Adrenal gland (tissue), 12 donors: ENCODE results near the gene TFF3. TPM values are rescaled to one million over a fixed set of nuclear protein-coding genes. Genes with fewer than 3 reads are reported as not detected.

ENCODE experiments used
- DNase-seq, 7 donors: peaks; one replicate each; pipeline ENCODE4 v3.0.0-alpha.2; 2019 to 2020
- H3K27ac ChIP-seq, 5 donors: fragments of 200-600 bp; sonication (generic) in 4 of 5; 1 replicate in 3 of 5; 2 replicates in 2 of 5; pipeline versions ENCODE4 v1.5.1 to v1.8.0; 2016 to 2020; ENCODE audit warnings: mild to moderate bottlenecking in 1 of 5
- H3K27me3 ChIP-seq: fragments of 200-600 bp; 2 replicates; pipeline ENCODE4 v1.8.0; 2021
- H3K36me3 ChIP-seq, 2 donors: fragments of 200-600 bp; replicated peaks in 1 of 2; 1 replicate in 1 of 2; 2 replicates in 1 of 2; pipeline versions ENCODE4 v1.5.1 to v1.8.0; 2018 to 2022
- H3K4me1 ChIP-seq, 2 donors: fragments of 200-600 bp; replicated peaks in 1 of 2; 1 replicate in 1 of 2; 2 replicates in 1 of 2; pipeline versions ENCODE4 v1.5.1 to v1.8.0; 2018 to 2021
- H3K4me3 ChIP-seq, 4 donors: fragments of 200-600 bp; sonication (generic) in 3 of 4; one replicate each; pipeline ENCODE4 v1.5.1; 2016 to 2018
- H3K9me3 ChIP-seq, 3 donors: fragments of 200-600 bp; sonication (generic) in 1 of 3; replicated peaks in 1 of 3; 1 replicate in 2 of 3; 2 replicates in 1 of 3; pipeline versions ENCODE4 v1.5.1 to v1.8.0; 2016 to 2021
- CTCF ChIP-seq, 6 experiments: fragments of 450-650 bp in 4 of 6; fragments of 200-600 bp in 2 of 6; sonication (generic) in 1 of 6; IDR thresholded peaks; 1 replicate in 5 of 6; 2 replicates in 1 of 6; pipeline versions ENCODE4 v1.5.1 to v1.8.0; 2016 to 2021; ENCODE audit warnings: antibody characterized with exemption in 6 of 6, mild to moderate bottlenecking in 2 of 6, moderate library complexity in 1 of 6
- POLR2A ChIP-seq, 2 donors: fragments of 450-650 bp; IDR thresholded peaks; one replicate each; pipeline ENCODE4 v1.6.1; 2017; ENCODE audit warnings: antibody characterized with exemption in 2 of 2, mild to moderate bottlenecking in 2 of 2, moderate library complexity in 1 of 2
- whole genome bisulfite sequencing, 4 donors: extraction: QIAGEN DNeasy Blood & Tissue Kit in 2 of 4; methylation state at CpG; one replicate each; pipeline versions ENCODE4 v1.1.5 to v1.1.7; 2013 to 2017; 5-methylcytosine and 5-hydroxymethylcytosine counted together
- intact Hi-C, 2 donors: fragments of 100-400 bp; cut with DNase I; formaldehyde crosslinking; loops; one replicate each; pipeline versions ENCODE4 v1.14.1 to v1.15.0; 2022 to 2023
- polyA plus RNA-seq, 3 donors: library from polyadenylated mRNA; stranded (reverse); fragments of 200-250 nt in 2 of 3; fragments of 350-450 nt in 1 of 3; fragmentation: Illumina TruSeq in 1 of 3; extraction: RNeasy Lipid Tissue Mini Kit (QIAGEN cat#74804) in 1 of 3; gene quantifications; one replicate each; pipeline ENCODE4 v1.2.3, GENCODE V29; 2013 to 2014
- total RNA-seq, 9 donors: library from RNA; depleted of rRNA in 4 of 9; stranded (reverse); fragments of >200 nt in 4 of 9; fragments of 120-200 nt in 1 of 9; fragmentation: NEBNext Ultra II Directional in 1 of 9; extraction: Animal tissue kit (Norgen Biotek cat#: 25700) in 1 of 9; gene quantifications; one replicate each; pipeline versions ENCODE4 v1.1.0 to v1.2.4, GENCODE V29; 2013 to 2023
- donor health status: healthy with polysubstance abuse.
- donor health status: Bipolar disorder and iron deficiency.
- donor health status: DM: yes; HTN: yes; CAD: no.
- donor health status: DM: no; HTN: no; CAD: no.
- donor health status: DM: no; HTN: no; CAD: no.
- donor health status: DM: yes; HTN: yes; CAD: no.

TFF3 gene
- total and polyA plus RNA-seq, 12 donors: 1.2 to 42.3 (median 11.1) TPM

- Histone ChIP-seq H3K27ac (peak overlapping the region in 1 of 5 donors; percentile 55), H3K27me3 (peaks cover 6% of the 10 kb centered on the region), H3K9me3 (no peaks in the 10 kb centered on the region), H3K36me3 (no peaks in the 10 kb centered on the region), H3K4me1 (peaks cover 0 to 4% of the 10 kb centered on the region in 2 donors), H3K4me3 (no peak overlapping the region)
- DNase-seq: peak in 4 of 7 donors; percentile 31 to 53 (median 36)
- WGBS, 4 donors: 43 to 80% (median 56%) methylated on average over 11 to 21 of the region's 21 CpGs
- intact Hi-C loops: no loop called here
- no peak for TF ChIP-seq POLR2A (IDR thresholded peaks at IDR 0.05)
- no peak for TF ChIP-seq CTCF (IDR thresholded peaks at IDR 0.05)
Measured at GRCh38 chr21:42311816-42312625, 3.2 kb downstream of the TFF3 start.

GRCh38 chr21:42311160-42311559, 4.0 kb downstream of the TFF3 start:
- intact Hi-C loops: no loop called here
- DNase-seq: peak in 3 of 7 donors; percentile 8 to 43 (median 15)
- H3K27me3 ChIP-seq: peaks cover 6% of the 10 kb centered on the region
- no peak overlapping the region for H3K4me3 ChIP-seq
- no peaks in the 10 kb centered on the region for H3K36me3 ChIP-seq
- H3K27ac ChIP-seq: no peak overlapping the region
- TF ChIP-seq CTCF (IDR thresholded peaks at IDR 0.05): no peak
- TF ChIP-seq POLR2A (IDR thresholded peaks at IDR 0.05): no peak
- no peaks in the 10 kb centered on the region for H3K9me3 ChIP-seq
- 91 to 99% (median 94%) methylated on average over 12 to 14 of the region's 14 CpGs for WGBS, 4 donors
- peaks cover 0 to 4% of the 10 kb centered on the region in 2 donors for H3K4me1 ChIP-seq

DNA sequence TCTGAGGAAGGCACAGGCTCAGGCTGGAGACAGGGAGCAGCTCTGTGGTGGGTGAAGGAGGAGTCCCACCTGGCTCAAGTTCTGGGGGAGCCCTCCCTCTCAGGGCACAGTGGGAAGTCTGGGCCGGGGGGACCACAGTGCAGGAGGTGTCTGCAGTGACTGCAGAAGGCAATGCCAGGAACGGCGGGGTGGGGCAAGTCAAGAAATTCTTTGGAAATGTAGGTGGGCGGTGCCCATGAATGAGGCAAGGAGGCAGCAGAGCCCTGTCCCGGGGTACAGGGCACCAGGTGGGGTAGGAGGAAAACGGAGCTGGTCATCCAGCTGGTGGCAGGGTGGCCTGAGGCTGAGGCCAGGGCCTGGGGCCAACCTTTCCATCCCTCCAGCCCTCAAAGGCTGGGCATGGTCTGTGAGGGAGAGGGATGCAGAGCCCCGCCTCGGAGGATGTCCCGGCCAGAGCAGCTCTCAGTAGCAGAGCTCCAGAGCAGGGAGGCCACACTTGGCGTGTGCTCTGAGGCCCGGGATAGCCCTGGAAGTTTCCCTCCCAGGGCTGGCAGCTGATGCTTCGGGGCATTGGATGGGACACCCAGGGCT, 4.7 kb downstream of the TFF3 start:
- TF ChIP-seq POLR2A (IDR thresholded peaks at IDR 0.05) (no peak), CTCF (IDR thresholded peaks at IDR 0.05) (no peak)
- Histone ChIP-seq H3K27me3 (peaks cover 6% of the 10 kb centered on the region), H3K4me1 (peaks cover 0 to 4% of the 10 kb centered on the region in 2 donors), H3K9me3 (no peaks in the 10 kb centered on the region), H3K36me3 (no peaks in the 10 kb centered on the region), H3K4me3 (no peak overlapping the region), H3K27ac (no peak overlapping the region)
- WGBS, 4 donors: 76 to 97% (median 81%) methylated on average over 9 to 12 of the region's 12 CpGs
- intact Hi-C loops: no loop called here
- DNase-seq: peak in 3 of 7 donors; percentile 10 to 48 (median 21)

DNA sequence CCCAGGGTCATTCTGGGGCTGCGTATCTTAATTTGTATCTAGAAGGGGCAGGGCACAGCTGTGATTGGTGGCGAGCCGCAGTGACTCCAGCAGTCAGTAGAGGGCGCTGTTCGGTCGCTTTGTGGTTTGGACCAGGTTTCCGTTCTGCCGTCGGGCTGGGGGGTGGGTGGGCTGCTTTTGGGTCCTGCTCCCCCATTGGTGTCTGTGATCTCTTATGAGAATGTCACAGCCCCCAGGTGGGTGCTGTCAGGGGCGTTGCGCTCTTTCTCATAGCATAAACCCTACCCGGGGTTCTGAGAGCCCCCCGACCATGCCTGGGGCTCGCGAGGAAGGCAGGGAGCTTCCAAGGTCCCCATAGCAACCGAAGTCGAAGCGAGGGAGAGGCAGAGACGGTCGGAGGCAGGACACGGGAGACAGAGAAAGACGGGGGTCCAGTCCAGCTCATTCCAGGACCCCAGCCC, 5.4 kb downstream of the TFF3 start:
- peaks cover 6% of the 10 kb centered on the region for H3K27me3 ChIP-seq
- no peaks in the 10 kb centered on the region for H3K36me3 ChIP-seq
- TF ChIP-seq CTCF (IDR thresholded peaks at IDR 0.05): peak; percentile 55 to 73 (median 64)
- no peak for TF ChIP-seq POLR2A (IDR thresholded peaks at IDR 0.05)
- intact Hi-C loops: loop anchor here (5.0 to 10.0 kb wide), 3 partner anchors 138 to 165 kb away; no protein-coding TSS in a partner anchor
- no peak overlapping the region for H3K27ac ChIP-seq
- whole genome bisulfite sequencing, 4 donors: 9 to 28% (median 13%) methylated on average over 6 to 22 of the region's 22 CpGs
- H3K9me3 ChIP-seq: no peaks in the 10 kb centered on the region
- H3K4me1 ChIP-seq: peaks cover 0 to 4% of the 10 kb centered on the region in 2 donors
- peak; percentile 54 to 83 (median 69) for DNase-seq
- H3K4me3 ChIP-seq: no peak overlapping the region
